GM12872 (cell line): ENCODE measurements around the gene SLC25A22.

ENCODE experiments used
- TF ChIP-seq, protein P1 (sequence below): IDR thresholded peaks from 3 replicates; pipeline ENCODE4 v1.5.1; 2011; ENCODE audit warnings: low read depth, mild to moderate bottlenecking, low read length, moderate library complexity; ENCODE audit not compliant: insufficient read depth

The SLC25A22 gene

DNA sequence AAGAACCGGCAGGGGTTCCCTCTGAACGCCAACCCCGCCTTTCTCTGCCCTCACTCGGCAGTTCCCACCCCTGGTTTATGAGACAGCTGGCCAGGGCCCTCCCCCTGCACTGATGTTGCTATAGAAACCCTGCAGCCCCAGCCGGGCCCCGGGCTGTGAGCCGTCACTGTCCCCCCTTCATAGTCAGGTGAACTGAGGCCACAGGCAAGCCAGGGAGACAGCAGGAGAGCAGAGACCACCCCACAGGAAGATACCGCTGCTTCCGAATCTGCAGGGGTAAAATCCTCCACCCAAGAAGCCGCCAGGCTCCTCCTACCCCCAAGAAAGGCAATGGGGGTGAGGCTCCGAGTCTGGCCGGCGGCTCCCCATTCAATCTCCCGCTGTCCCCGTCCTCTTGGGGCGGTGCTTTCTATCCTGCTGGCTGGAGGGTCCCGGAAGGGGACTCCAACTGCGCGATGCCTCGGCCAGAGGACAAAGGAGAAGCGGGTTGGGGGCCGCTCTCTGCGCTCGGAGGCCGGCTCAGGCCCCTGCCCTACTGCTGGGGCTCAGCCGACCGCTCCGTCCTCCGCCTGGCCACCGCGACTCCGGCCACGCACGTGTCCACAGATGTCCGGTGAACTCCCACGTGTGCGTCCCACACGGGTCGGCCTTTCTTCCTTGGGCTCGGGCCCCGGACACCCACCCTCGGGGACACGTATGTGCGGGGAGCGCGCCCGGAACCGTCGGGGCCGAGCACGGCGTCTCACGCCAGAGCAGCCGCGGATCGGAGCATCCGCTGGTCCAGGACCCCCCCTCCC is 587 bp downstream of the SLC25A22 start:
- TF ChIP-seq, protein P1, sequence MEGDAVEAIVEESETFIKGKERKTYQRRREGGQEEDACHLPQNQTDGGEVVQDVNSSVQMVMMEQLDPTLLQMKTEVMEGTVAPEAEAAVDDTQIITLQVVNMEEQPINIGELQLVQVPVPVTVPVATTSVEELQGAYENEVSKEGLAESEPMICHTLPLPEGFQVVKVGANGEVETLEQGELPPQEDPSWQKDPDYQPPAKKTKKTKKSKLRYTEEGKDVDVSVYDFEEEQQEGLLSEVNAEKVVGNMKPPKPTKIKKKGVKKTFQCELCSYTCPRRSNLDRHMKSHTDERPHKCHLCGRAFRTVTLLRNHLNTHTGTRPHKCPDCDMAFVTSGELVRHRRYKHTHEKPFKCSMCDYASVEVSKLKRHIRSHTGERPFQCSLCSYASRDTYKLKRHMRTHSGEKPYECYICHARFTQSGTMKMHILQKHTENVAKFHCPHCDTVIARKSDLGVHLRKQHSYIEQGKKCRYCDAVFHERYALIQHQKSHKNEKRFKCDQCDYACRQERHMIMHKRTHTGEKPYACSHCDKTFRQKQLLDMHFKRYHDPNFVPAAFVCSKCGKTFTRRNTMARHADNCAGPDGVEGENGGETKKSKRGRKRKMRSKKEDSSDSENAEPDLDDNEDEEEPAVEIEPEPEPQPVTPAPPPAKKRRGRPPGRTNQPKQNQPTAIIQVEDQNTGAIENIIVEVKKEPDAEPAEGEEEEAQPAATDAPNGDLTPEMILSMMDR = no peak

DNA sequence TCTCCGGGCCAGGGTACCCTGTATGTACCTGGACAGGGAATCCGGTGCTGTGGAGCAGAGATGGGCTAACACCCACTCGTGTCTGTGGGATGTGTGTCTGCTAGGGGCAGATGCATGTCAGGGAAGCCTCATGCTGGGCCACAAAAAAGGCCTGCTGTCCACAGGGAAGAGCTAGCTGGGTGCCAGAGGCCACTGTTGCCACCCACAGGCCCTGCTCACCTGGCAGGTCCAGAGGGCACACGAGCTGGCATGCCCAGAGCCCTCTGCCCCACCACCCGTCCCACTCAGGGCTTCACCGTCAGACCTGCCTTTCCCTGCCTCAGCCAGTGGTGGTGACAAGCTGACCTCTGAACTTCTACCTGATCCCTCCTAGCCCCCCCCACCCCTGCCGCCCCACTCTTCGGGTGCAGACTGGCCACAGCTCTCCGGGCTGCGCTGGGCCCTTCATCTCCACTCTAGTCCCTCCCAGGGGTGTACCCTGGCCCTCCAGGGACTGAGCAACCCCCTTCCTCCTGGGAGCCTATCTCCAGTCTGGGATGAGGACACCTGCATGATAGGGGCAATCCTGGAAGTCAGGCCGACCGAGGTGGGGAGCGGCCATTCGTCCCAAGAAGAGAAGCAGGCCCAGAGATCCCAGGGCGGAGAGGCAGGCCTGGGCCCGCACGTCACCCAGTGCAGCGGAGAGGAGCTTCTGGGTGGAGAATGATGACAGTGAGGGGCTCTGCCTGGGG is 1.4 kb downstream of the SLC25A22 start:
- TF ChIP-seq, protein P1 = no peak

DNA sequence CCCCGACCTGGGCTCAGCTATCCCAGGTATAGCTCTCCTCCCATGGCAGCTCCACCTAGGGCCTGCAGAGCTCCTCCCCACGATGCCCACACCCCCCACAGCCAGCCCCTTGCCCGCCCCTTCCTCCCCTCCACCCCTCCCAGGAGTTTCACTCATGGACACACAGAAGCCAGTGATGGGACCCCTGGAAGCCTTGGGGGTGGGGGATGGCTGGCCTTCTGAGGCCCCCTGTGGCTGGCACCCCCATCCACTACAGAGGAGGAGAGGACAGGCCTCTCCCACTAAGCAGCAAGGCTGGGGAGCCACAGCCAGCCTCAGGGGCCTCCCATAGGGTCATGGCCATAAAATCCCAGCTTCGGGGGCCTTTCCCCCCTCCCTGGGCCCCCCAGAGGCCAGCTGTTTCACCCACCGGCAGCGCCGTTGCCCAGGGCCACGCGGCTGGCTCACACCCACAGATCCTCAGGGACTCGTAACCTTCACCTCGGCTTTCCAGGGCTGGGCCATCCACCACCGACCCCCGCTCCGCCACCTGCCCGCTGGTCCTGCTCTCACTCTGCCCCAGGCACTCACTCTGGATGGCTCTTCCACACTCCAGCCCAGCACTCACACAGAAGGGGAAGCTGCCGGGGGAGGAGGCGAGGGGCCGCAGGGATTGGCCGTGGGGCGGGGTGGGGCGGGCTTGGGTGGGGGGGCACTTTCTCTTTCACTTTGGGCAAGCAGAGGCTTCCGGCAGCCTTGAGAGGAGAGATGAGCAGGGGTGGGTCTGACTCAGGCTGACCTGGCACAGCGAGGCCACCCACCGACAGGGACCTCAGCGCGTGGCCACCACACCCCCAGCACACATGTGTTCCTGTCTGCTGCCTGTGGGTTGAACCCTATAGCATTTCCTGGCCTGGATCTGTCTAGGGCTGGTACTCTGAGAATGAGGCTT is 2.2 kb downstream of the SLC25A22 start:
- TF ChIP-seq, protein P1 = no peak

DNA sequence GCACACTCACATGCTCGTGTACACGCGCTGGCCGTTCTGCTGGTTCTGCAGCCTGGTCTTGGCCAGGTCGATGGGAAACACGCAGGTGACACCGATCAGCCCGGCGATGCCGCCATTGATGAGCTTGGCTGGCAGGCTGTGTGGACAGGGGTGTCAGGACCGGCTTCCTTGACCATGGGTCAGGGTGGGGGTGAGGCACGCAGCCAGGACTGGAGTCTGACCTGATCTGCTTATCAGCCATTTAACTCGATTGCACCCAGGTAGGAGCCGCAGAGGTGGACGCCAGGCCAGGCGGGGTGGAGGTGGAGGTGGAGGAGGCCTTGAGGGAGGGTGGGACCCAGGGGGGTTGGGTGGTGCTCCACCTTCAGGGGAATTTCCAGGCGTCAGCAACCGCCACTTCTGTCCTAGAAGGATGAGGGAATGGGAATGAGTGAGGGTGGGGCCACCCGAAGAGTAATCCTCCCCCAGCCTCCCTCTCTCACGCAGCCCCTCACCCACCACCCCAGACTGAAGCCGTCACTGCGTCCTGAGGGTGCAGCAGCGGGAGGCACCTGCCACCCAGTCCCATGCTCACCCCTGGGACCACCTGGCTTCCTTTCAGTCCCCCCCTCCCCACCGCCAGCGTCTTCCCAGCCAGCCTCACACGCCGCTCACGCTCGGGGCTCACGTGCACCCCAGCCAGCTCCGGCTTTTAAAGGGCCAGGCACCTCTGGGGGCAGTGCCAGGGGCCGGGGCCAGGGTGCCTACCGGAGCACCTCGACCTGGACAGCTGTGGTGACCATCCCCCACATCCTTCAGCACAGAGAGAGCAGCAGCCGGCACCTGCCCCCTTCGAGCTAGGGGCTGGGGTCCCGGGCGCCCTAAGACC is 3.1 kb downstream of the SLC25A22 start:
- TF ChIP-seq, protein P1 = no peak

DNA sequence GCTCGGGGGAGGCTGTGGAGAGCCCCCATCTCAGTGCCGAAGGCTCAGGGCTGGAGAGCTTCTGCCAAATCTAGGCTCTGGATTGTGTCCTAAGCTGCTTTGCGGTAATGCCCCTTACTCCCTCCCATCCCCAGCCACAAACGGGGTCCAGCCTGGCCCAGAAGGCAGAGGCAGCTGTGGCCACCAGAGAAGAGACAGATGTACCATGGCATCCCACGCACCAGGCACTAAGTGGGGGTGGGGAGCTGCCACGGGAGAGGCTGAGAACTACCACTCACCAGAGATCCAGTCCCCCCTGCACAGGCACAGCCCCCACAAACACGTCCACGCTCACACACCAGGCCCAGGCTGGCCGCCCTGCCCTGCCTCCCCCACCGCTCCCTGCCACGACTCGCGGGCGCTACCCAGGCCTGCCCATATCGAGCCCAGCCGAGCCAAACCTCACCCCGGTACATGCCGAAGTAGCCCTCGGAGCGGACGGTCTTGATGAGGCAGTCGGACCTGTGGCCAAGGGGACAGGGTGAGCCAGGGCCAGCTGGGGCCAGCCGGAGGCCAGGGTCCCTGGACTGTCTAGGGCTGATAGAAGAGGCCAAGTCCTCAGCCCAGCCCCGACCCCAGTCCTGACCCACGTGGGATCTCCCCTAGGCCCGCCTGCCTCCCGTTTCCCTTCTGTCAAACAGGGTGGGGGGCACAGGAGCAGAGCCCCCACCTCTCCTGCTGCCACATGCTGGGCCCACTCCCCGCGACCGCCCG is 3.9 kb downstream of the SLC25A22 start:
- TF ChIP-seq, protein P1 = no peak

DNA sequence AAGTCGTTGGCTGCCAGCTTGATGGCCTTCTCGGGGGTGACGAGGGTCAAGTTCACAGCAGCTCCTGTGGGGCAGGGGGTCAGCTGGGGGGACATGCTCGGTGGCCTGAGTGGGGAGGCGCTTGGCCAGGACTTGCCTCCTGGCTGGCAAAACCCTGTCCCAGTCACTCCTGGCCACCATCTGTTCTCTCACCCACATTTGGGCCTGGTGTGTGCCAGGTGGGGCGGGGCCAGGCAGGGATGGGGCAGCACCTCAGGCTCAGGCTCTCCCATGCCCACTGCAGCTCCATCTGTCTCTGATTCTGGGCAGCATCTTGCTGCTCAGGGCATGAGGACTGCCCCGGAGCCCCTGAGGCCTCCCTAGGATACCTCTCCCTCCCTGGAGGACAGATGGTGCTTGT is 4.5 kb downstream of the SLC25A22 start:
- TF ChIP-seq, protein P1 = no peak
